Measurements from ENCODE around the gene IL20RA. TPM values are rescaled to one million over a fixed set of nuclear protein-coding genes. Genes with fewer than 3 reads are reported as not detected.
A peak's percentile ranks its signal among the peaks of the same experiment; 100 is the strongest.

Gene IL20RA
- polyA plus RNA-seq, 1 donor (not counting 4 experiments of a cell fraction or from before 2014, with no cell fraction given), result 1.5 TPM

DNA sequence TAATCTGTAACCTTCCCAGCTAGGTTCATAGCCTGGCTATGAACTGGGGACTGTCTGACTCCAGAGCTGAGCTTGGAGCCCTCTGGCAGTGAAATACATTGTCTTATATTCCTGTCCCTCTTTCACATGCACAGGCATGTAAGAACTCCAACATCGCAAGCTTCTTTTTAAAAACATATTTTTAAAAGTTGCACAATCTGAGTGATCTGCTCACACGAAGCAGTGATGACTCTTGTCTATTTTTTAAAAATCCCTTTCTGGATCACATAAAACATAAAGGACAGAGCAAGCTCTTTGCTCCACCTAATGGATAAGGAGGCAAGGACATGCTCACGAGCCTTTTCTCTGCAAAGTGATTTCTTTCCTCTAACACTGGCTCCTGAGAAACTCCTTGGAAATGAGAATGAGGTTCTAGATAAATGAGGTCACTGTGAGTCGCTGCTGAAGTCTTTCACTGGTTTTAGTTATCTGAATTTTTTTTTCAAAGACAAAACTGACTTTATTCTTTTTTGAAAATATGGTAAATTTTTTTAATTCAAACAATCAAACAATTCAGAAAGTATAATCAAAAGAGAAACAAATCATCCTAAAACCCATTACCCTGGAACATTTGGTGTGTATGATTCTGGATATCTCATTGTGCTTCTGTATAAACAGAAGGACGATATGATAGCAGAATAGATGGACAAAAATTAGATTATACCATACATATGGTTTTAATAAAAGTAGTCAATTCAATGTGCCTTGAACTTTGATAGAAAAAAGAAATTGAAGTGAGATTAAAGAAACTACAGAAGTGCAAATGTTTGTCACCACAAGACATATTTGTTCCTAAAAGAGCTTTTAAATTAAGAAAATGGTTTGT lies 30.8 kb downstream of the IL20RA start:
- peak; percentile 83 for FAIRE-seq

DNA sequence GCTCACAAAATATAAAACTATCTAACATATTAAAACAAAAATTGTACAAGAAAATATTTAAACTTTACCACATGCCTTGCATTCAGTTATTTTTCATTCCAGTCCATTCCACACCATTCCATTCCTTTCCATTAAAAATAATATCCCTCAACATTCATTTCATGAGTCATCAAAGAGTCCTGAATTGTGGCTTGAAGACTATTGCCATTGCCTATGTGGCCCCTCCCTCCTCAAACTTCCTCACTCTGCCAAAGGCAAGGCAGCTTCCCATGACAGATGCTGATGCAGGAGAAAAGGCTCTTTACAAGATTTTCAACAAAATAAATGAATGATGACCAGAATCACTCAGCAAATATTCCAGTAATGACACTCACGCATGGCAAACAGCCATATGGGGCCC lies 31.7 kb downstream of the IL20RA start:
- DNase-seq (ENCODE audit: low read depth, low spot score) (no peak), FAIRE-seq (peak; percentile 90)
- no peaks in the 10 kb centered on the region for H3K36me3 ChIP-seq (ENCODE audit: control insufficient read depth in 2 of 2, extremely low read depth in 1 of 2, insufficient read depth in 2 of 2, low read length in 2 of 2)

More for the DNA sequence above, 30.8 kb downstream of the IL20RA start:
- H3K79me2 ChIP-seq (ENCODE audit: control insufficient read depth, insufficient read depth, low read length), result no peaks in the 10 kb centered on the region
- no peak for TF ChIP-seq EZH2 (IDR thresholded peaks at IDR 0.05; ENCODE audit: low read length)
- TF ChIP-seq, protein P1, sequence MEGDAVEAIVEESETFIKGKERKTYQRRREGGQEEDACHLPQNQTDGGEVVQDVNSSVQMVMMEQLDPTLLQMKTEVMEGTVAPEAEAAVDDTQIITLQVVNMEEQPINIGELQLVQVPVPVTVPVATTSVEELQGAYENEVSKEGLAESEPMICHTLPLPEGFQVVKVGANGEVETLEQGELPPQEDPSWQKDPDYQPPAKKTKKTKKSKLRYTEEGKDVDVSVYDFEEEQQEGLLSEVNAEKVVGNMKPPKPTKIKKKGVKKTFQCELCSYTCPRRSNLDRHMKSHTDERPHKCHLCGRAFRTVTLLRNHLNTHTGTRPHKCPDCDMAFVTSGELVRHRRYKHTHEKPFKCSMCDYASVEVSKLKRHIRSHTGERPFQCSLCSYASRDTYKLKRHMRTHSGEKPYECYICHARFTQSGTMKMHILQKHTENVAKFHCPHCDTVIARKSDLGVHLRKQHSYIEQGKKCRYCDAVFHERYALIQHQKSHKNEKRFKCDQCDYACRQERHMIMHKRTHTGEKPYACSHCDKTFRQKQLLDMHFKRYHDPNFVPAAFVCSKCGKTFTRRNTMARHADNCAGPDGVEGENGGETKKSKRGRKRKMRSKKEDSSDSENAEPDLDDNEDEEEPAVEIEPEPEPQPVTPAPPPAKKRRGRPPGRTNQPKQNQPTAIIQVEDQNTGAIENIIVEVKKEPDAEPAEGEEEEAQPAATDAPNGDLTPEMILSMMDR (optimal IDR thresholded peaks at IDR 0.05 in 1 of 3, IDR thresholded peaks at IDR 0.05 in 1 of 3, conservative IDR thresholded peaks at IDR 0.05 in 1 of 3; ENCODE audit: extremely low read depth in 1 of 3, insufficient read depth in 2 of 3, low read length in 3 of 3), result peak; percentile 50 to 81 (median 70)
- peaks cover 13% of the 10 kb centered on the region for H3K4me1 ChIP-seq (ENCODE audit: control insufficient read depth, extremely low read depth, insufficient read depth, low read length)
- no peaks in the 10 kb centered on the region for H3K9me1 ChIP-seq (ENCODE audit: control insufficient read depth, extremely low read depth, insufficient read depth, low read length)
- H3K4me3 ChIP-seq (ENCODE audit: control insufficient read depth in 2 of 3, extremely low read depth in 1 of 3, insufficient read depth in 2 of 3, low read depth in 1 of 3, low read length in 3 of 3), result no peak overlapping the region
- H3K9me3 ChIP-seq (ENCODE audit: control insufficient read depth, low read depth, low read length), result no peaks in the 10 kb centered on the region
- peak overlapping the region; percentile 71 for H3K27ac ChIP-seq (ENCODE audit: control insufficient read depth, insufficient read depth, low read length)
- peak overlapping the region; percentile 35 for H3K4me2 ChIP-seq (ENCODE audit: control insufficient read depth, extremely low read depth, insufficient read depth, low read depth, low read length)
- H3K36me3 ChIP-seq (ENCODE audit: control insufficient read depth in 2 of 2, extremely low read depth in 1 of 2, insufficient read depth in 2 of 2, low read length in 2 of 2), result no peaks in the 10 kb centered on the region
- H2AFZ ChIP-seq (ENCODE audit: control insufficient read depth, low read length), result no peak overlapping the region
- H3K27me3 ChIP-seq (ENCODE audit: control insufficient read depth, extremely low read depth, insufficient read depth, low read length), result no peaks in the 10 kb centered on the region
- no peak overlapping the region for H3K9ac ChIP-seq (ENCODE audit: control insufficient read depth, extremely low read depth, insufficient read depth, low read length)
- no peak for DNase-seq (ENCODE audit: low read depth, low spot score)
- H4K20me1 ChIP-seq (ENCODE audit: control insufficient read depth, extremely low read depth, insufficient read depth, low read length), result no peaks in the 10 kb centered on the region
- dilution Hi-C loops (cut with MboI; ENCODE audit: extremely low pct_ligation_motif_present, low sequenced_read_pairs), result no loop called here

More for the DNA sequence above, 31.7 kb downstream of the IL20RA start:
- H3K9me3 ChIP-seq (ENCODE audit: control insufficient read depth, low read depth, low read length), result no peaks in the 10 kb centered on the region
- H3K27me3 ChIP-seq (ENCODE audit: control insufficient read depth, extremely low read depth, insufficient read depth, low read length), result no peaks in the 10 kb centered on the region
- peaks cover 13% of the 10 kb centered on the region for H3K4me1 ChIP-seq (ENCODE audit: control insufficient read depth, extremely low read depth, insufficient read depth, low read length)
- no peaks in the 10 kb centered on the region for H3K79me2 ChIP-seq (ENCODE audit: control insufficient read depth, insufficient read depth, low read length)
- peak overlapping the region; percentile 35 for H3K4me2 ChIP-seq (ENCODE audit: control insufficient read depth, extremely low read depth, insufficient read depth, low read depth, low read length)
- H3K27ac ChIP-seq (ENCODE audit: control insufficient read depth, insufficient read depth, low read length), result peak overlapping the region; percentile 71
- no peak overlapping the region for H3K4me3 ChIP-seq (ENCODE audit: control insufficient read depth in 2 of 3, extremely low read depth in 1 of 3, insufficient read depth in 2 of 3, low read depth in 1 of 3, low read length in 3 of 3)
- no peaks in the 10 kb centered on the region for H3K9me1 ChIP-seq (ENCODE audit: control insufficient read depth, extremely low read depth, insufficient read depth, low read length)
- no peak overlapping the region for H2AFZ ChIP-seq (ENCODE audit: control insufficient read depth, low read length)
- TF ChIP-seq, protein P1 (optimal IDR thresholded peaks at IDR 0.05 in 1 of 3, IDR thresholded peaks at IDR 0.05 in 1 of 3, conservative IDR thresholded peaks at IDR 0.05 in 1 of 3; ENCODE audit: extremely low read depth in 1 of 3, insufficient read depth in 2 of 3, low read length in 3 of 3), result no peak
- TF ChIP-seq EZH2 (IDR thresholded peaks at IDR 0.05; ENCODE audit: low read length), result no peak
- H3K9ac ChIP-seq (ENCODE audit: control insufficient read depth, extremely low read depth, insufficient read depth, low read length), result peak overlapping the region; percentile 22
- H4K20me1 ChIP-seq (ENCODE audit: control insufficient read depth, extremely low read depth, insufficient read depth, low read length), result no peaks in the 10 kb centered on the region
- dilution Hi-C loops (cut with MboI; ENCODE audit: extremely low pct_ligation_motif_present, low sequenced_read_pairs), result no loop called here
